ENCODE results near the gene MBD4.
"Not testable (repeated sequence)": the region's sequence is repeated elsewhere in the genome, so short reads cannot be mapped to it uniquely, and the experiment has no call there.

MBD4 gene

GRCh38 chr3:129439817-129440617 is at the start of gene MBD4, which contains the start of gene IFT122:
MBD4 (minus strand) TSS chr3:129439948; CDS start chr3:129439833, 115 bp downstream.
IFT122 (plus strand) TSS chr3:129440224; CDS start chr3:129440331, 107 bp downstream.
- DNase-seq (ENCODE audit: low read depth) = peak; percentile 95

GRCh38 chr3:129489258-129489657 is 49.5 kb upstream of the MBD4 start:
- not testable (repeated sequence) for DNase-seq (ENCODE audit: low read depth)

- DNase-seq (ENCODE audit: low read depth) = not testable (repeated sequence)
These were observed 48.2 kb upstream of the MBD4 start for GRCh38 chr3:129487868-129488335.

GRCh38 chr3:129487183-129487867 is 47.6 kb upstream of the MBD4 start:
- DNase-seq (ENCODE audit: low read depth) = no peak

GRCh38 chr3:129486664-129487035 is 46.9 kb upstream of the MBD4 start:
- DNase-seq (ENCODE audit: low read depth) = no peak

- DNase-seq (ENCODE audit: low read depth) = no peak
These were observed 46.2 kb upstream of the MBD4 start for GRCh38 chr3:129485721-129486663.

GRCh38 chr3:129485146-129485545 is 45.4 kb upstream of the MBD4 start:
- not testable (repeated sequence) for DNase-seq (ENCODE audit: low read depth)

- no peak for DNase-seq (ENCODE audit: low read depth)
These were observed 44.1 kb upstream of the MBD4 start for GRCh38 chr3:129483870-129484269.

GRCh38 chr3:129482721-129483120 is 43.0 kb upstream of the MBD4 start:
- DNase-seq (ENCODE audit: low read depth) = no peak

- no peak for DNase-seq (ENCODE audit: low read depth)
These were observed 42.1 kb upstream of the MBD4 start for GRCh38 chr3:129481766-129482332.

GRCh38 chr3:129481225-129481765 is 41.5 kb upstream of the MBD4 start:
- not testable (repeated sequence) for DNase-seq (ENCODE audit: low read depth)

GRCh38 chr3:129476586-129476985 is 36.8 kb upstream of the MBD4 start:
- no peak for DNase-seq (ENCODE audit: low read depth)

GRCh38 chr3:129475863-129476262 is 36.1 kb upstream of the MBD4 start:
- DNase-seq (ENCODE audit: low read depth) = no peak

GRCh38 chr3:129474984-129475804 is 35.4 kb upstream of the MBD4 start:
- no peak for DNase-seq (ENCODE audit: low read depth)

GRCh38 chr3:129473769-129474152 is 34.0 kb upstream of the MBD4 start:
- no peak for DNase-seq (ENCODE audit: low read depth)

GRCh38 chr3:129473067-129473768 is 33.5 kb upstream of the MBD4 start:
- no peak for DNase-seq (ENCODE audit: low read depth)

GRCh38 chr3:129470861-129471260 is 31.1 kb upstream of the MBD4 start:
- no peak for DNase-seq (ENCODE audit: low read depth)

GRCh38 chr3:129469026-129469425 is 29.3 kb upstream of the MBD4 start:
- DNase-seq (ENCODE audit: low read depth) = no peak

GRCh38 chr3:129467932-129468331 is 28.2 kb upstream of the MBD4 start:
- DNase-seq (ENCODE audit: low read depth) = no peak

GRCh38 chr3:129463716-129464115 is 24.0 kb upstream of the MBD4 start:
- DNase-seq (ENCODE audit: low read depth) = no peak
